OCI-LY7 (cell line): ENCODE measurements around the gene F7.

Experiments
- EZH2phosphoT487 ChIP-seq: fragments of 200-600 bp; sonication (generic); IDR thresholded peaks from 2 replicates; pipeline ENCODE4 v1.6.1; 2018; ENCODE audit warnings: low read depth, borderline replicate concordance, mild to moderate bottlenecking, mixed run types, antibody characterized with exemption, low read length, moderate library complexity, mixed read lengths
- TF ChIP-seq, protein P1 (sequence below): fragments of 200-600 bp; sonication (generic); conservative IDR thresholded peaks from 2 replicates; pipeline ENCODE4 v1.5.1; 2014; ENCODE audit warnings: mild to moderate bottlenecking, antibody characterized with exemption, low read length, moderate library complexity, mixed read lengths

DNA sequence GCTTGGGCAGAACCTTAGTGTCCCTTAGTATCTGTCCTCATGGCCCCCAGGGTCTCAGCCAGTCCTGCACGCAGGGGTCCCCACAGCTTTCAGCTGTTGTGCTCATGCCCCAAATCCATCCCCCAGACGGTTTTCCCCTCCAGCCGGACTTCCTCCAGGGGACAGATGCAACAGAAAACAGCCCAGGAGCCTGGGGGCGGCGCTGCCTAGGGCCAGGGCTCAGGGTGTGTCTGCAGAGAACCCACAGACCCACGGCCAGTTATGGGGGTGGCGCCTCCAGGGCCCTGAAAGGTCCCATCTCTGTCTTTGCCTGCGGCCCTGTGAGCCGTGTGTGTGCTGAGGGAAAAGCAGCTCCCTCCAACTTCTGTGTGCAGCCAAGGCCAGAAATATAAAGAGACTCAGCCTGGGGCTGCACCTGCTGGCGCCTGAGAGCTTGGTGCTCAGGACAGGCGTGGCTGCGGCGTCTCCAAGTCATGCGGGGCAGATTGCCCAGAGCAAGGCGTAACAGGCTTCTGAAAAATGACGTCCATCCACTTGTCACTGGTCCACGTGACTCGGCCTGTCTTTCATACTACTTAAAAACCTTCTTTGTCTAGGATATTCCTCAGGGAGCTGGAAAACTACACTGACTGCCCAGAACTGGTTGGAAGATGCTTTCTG, 22.1 kb upstream of the F7 start:
- TF ChIP-seq, protein P1, sequence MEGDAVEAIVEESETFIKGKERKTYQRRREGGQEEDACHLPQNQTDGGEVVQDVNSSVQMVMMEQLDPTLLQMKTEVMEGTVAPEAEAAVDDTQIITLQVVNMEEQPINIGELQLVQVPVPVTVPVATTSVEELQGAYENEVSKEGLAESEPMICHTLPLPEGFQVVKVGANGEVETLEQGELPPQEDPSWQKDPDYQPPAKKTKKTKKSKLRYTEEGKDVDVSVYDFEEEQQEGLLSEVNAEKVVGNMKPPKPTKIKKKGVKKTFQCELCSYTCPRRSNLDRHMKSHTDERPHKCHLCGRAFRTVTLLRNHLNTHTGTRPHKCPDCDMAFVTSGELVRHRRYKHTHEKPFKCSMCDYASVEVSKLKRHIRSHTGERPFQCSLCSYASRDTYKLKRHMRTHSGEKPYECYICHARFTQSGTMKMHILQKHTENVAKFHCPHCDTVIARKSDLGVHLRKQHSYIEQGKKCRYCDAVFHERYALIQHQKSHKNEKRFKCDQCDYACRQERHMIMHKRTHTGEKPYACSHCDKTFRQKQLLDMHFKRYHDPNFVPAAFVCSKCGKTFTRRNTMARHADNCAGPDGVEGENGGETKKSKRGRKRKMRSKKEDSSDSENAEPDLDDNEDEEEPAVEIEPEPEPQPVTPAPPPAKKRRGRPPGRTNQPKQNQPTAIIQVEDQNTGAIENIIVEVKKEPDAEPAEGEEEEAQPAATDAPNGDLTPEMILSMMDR, result no peak
- no peak for TF ChIP-seq EZH2phosphoT487
